HepG2 (cell line): ENCODE data around the gene FNDC3B. TPM values are rescaled to one million over a fixed set of nuclear protein-coding genes. Genes with fewer than 3 reads are reported as not detected.

Experiments used
- CEBPB ChIP-seq: IDR thresholded peaks from 2 replicates; pipeline ENCODE4 v1.6.1; 2011; ENCODE audit warnings: low read depth, low read length, improper control_type of control experiment, borderline replicate concordance
- CHCHD3 ChIP-seq: sonication (generic); formaldehyde crosslinking; IDR thresholded peaks from 2 replicates; pipeline ENCODE4 v1.8.0; 2022; ENCODE audit warnings: mild to moderate bottlenecking, missing genetic modification reagents, moderate library complexity
- FIP1L1 ChIP-seq: fragments of 200-400 bp; formaldehyde crosslinking; IDR thresholded peaks from 2 replicates; pipeline ENCODE4 v1.6.1; 2018; ENCODE audit warnings: low read depth, mild to moderate bottlenecking, low read length, moderate library complexity, borderline replicate concordance; ENCODE audit not compliant: insufficient read depth
- FOSL2 ChIP-seq: sonication (generic); formaldehyde crosslinking; IDR thresholded peaks from 2 replicates; pipeline ENCODE4 v1.4.0; 2020; ENCODE audit warnings: missing genetic modification reagents
- HDAC2 ChIP-seq: sonication (generic); formaldehyde crosslinking; IDR thresholded peaks from 2 replicates; pipeline ENCODE4 v1.4.0; 2020; ENCODE audit warnings: missing genetic modification reagents
- HMGA1 ChIP-seq: sonication (generic); formaldehyde crosslinking; conservative IDR thresholded peaks from 2 replicates; pipeline ENCODE4 v1.4.0; 2020; ENCODE audit warnings: missing genetic modification reagents
- HNF4G ChIP-seq, 2 experiments: sonication (generic) in 1 of 2; formaldehyde crosslinking in 1 of 2; IDR thresholded peaks; 2 replicates each; pipeline versions ENCODE4 v1.4.0 to v1.6.1; 2011 to 2020; ENCODE audit warnings: borderline replicate concordance in 2 of 2, low read depth in 2 of 2, mild to moderate bottlenecking in 2 of 2, low read length in 1 of 2, missing genetic modification reagents in 1 of 2, moderate library complexity in 1 of 2
- JUN ChIP-seq: sonication (generic); formaldehyde crosslinking; IDR thresholded peaks from 2 replicates; pipeline ENCODE4 v1.4.0; 2020; ENCODE audit warnings: mild to moderate bottlenecking, missing genetic modification reagents
- NBN ChIP-seq: fragments of 450-650 bp; conservative IDR thresholded peaks from 2 replicates; pipeline ENCODE4 v1.6.1; 2017
- NR2F6 ChIP-seq, 2 experiments: IDR thresholded peaks; 2 replicates each; pipeline ENCODE4 v1.6.1; 2016; ENCODE audit warnings: antibody characterized with exemption in 1 of 2, mild to moderate bottlenecking in 1 of 2
- PAWR ChIP-seq: sonication (generic); formaldehyde crosslinking; IDR thresholded peaks from 2 replicates; pipeline ENCODE4 v1.4.0; 2020; ENCODE audit warnings: missing genetic modification reagents, mild to moderate bottlenecking, borderline replicate concordance
- PRMT3 ChIP-seq: sonication (generic); formaldehyde crosslinking; IDR thresholded peaks from 2 replicates; pipeline ENCODE4 v1.8.1; 2022; ENCODE audit warnings: low read depth, mild to moderate bottlenecking, moderate library complexity, missing genetic modification reagents, borderline replicate concordance
- SCMH1 ChIP-seq: sonication (generic); formaldehyde crosslinking; IDR thresholded peaks from 2 replicates; pipeline ENCODE4 v1.9.0; 2021; ENCODE audit warnings: missing genetic modification reagents, mild to moderate bottlenecking, borderline replicate concordance
- SIX4 ChIP-seq: sonication (generic); formaldehyde crosslinking; IDR thresholded peaks from 2 replicates; pipeline ENCODE4 v1.4.0; 2020; ENCODE audit warnings: missing genetic modification reagents
- SYNCRIP ChIP-seq: fragments of 200-400 bp; formaldehyde crosslinking; IDR thresholded peaks from 2 replicates; pipeline ENCODE4 v1.6.1; 2018; ENCODE audit warnings: mild to moderate bottlenecking, low read depth, low read length; ENCODE audit not compliant: insufficient read depth
- ZBTB1 ChIP-seq: sonication (generic); formaldehyde crosslinking; IDR thresholded peaks from 2 replicates; pipeline ENCODE4 v1.4.0; 2020; ENCODE audit warnings: missing genetic modification reagents, borderline replicate concordance
- ZBTB3 ChIP-seq: sonication (generic); formaldehyde crosslinking; IDR thresholded peaks from 2 replicates; pipeline ENCODE4 v1.4.0; 2020; ENCODE audit warnings: low read depth, mild to moderate bottlenecking, moderate library complexity, missing genetic modification reagents, borderline replicate concordance
- ZFP82 ChIP-seq: sonication (generic); formaldehyde crosslinking; IDR thresholded peaks from 2 replicates; pipeline ENCODE4 v1.5.1; 2020; ENCODE audit warnings: mild to moderate bottlenecking, missing genetic modification reagents, borderline replicate concordance
- ZMYM4 ChIP-seq: sonication (generic); formaldehyde crosslinking; IDR thresholded peaks from 2 replicates; pipeline ENCODE4 v1.8.1; 2023; ENCODE audit warnings: mild to moderate bottlenecking, missing genetic modification reagents
- ZNF232 ChIP-seq: sonication (generic); formaldehyde crosslinking; IDR thresholded peaks from 2 replicates; pipeline ENCODE4 v1.4.0; 2020; ENCODE audit warnings: missing genetic modification reagents, borderline replicate concordance
- ZNF562 ChIP-seq: sonication (generic); formaldehyde crosslinking; IDR thresholded peaks from 2 replicates; pipeline ENCODE4 v1.8.0; 2022; ENCODE audit warnings: missing genetic modification reagents, borderline replicate concordance
- ZNF605 ChIP-seq: sonication (generic); formaldehyde crosslinking; IDR thresholded peaks from 2 replicates; pipeline ENCODE4 v1.8.0; 2022; ENCODE audit warnings: mild to moderate bottlenecking, missing genetic modification reagents
- ZNF720 ChIP-seq: sonication (generic); formaldehyde crosslinking; IDR thresholded peaks from 2 replicates; pipeline ENCODE4 v1.4.0; 2020; ENCODE audit warnings: missing genetic modification reagents
- ZNF792 ChIP-seq: IDR thresholded peaks from 2 replicates; pipeline ENCODE4 v1.6.1; 2016
- polyA plus RNA-seq, 8 experiments: library from polyadenylated mRNA; depleted of rRNA in 3 of 8; stranded (reverse) in 7 of 8; unstranded in 1 of 8; fragments of >200 nt; fragmentation: Illumina TruSeq in 4 of 8; extraction: Trizol in 4 of 8; gene quantifications; 2 replicates each; pipeline versions ENCODE4 v1.2.1 to v1.2.3, GENCODE V29; 2011 to 2016; ENCODE audit warnings: low read depth in 4 of 8, missing spikeins in 1 of 8, mixed read lengths in 1 of 8; ENCODE audit not compliant: insufficient read depth in 1 of 8
- total RNA-seq, 5 experiments: library from RNA; depleted of rRNA; stranded (reverse); fragments of >200 nt; fragmentation: Illumina TruSeq; extraction: Trizol; gene quantifications; 2 replicates each; pipeline ENCODE4 v1.2.3, GENCODE V29; 2016; ENCODE audit warnings: low read depth in 1 of 5
- TF ChIP-seq, protein P1 (sequence below): sonication (generic); formaldehyde crosslinking; IDR thresholded peaks from 2 replicates; pipeline ENCODE4 v1.9.0; 2022; ENCODE audit warnings: low read depth, missing genetic modification reagents
- TF ChIP-seq, protein P2 (sequence below): sonication (generic); formaldehyde crosslinking; IDR thresholded peaks from 2 replicates; pipeline ENCODE4 v1.5.0; 2020; ENCODE audit warnings: missing genetic modification reagents
- TF ChIP-seq, protein P3 (sequence below): sonication (generic); formaldehyde crosslinking; IDR thresholded peaks from 2 replicates; pipeline ENCODE4 v1.4.0; 2020; ENCODE audit warnings: missing genetic modification reagents; ENCODE audit errors: not compliant biosample characterization

The FNDC3B gene
- total and polyA plus RNA-seq, 2 of the 13 experiments (the other 11 are each of a cell fraction or from before 2014, with no cell fraction given): 74.8 to 103 TPM

DNA sequence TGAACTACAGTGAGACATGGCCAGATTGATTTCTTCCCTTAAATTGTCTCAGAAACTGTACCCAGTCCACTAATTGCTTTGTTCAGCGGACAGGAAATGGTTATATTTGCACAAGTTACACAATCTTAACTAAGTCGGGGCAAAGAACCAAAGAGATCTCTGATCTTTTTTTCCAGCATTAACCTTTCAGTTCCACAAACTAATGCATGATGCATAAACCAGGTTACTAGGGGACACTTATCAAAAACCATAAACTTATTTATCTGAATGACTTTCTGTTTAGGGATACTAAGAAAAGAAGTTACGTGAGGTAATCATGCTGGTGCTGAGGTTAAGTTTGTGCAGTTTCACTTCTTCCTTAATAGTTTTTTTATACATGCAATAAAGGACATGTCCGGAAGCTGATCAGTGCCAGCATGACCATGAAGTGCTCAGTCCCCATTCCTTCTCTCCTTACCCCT lies 22.4 kb downstream of the FNDC3B start (continued):
- TF ChIP-seq, protein P1, sequence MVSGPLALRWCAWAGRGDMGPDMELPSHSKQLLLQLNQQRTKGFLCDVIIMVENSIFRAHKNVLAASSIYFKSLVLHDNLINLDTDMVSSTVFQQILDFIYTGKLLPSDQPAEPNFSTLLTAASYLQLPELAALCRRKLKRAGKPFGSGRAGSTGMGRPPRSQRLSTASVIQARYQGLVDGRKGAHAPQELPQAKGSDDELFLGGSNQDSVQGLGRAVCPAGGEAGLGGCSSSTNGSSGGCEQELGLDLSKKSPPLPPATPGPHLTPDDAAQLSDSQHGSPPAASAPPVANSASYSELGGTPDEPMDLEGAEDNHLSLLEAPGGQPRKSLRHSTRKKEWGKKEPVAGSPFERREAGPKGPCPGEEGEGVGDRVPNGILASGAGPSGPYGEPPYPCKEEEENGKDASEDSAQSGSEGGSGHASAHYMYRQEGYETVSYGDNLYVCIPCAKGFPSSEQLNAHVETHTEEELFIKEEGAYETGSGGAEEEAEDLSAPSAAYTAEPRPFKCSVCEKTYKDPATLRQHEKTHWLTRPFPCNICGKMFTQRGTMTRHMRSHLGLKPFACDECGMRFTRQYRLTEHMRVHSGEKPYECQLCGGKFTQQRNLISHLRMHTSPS (CRISPR knock-in tag): no peak
- TF ChIP-seq CHCHD3: no peak
- TF ChIP-seq, protein P2, sequence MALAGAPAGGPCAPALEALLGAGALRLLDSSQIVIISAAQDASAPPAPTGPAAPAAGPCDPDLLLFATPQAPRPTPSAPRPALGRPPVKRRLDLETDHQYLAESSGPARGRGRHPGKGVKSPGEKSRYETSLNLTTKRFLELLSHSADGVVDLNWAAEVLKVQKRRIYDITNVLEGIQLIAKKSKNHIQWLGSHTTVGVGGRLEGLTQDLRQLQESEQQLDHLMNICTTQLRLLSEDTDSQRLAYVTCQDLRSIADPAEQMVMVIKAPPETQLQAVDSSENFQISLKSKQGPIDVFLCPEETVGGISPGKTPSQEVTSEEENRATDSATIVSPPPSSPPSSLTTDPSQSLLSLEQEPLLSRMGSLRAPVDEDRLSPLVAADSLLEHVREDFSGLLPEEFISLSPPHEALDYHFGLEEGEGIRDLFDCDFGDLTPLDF (CRISPR knock-in tag): 0 out of 2 replicates have a peak, but pooled peaks have one; percentile 32
- TF ChIP-seq ZBTB1 (CRISPR knock-in tag): no peak
- TF ChIP-seq ZNF605: no peak
- no peak for TF ChIP-seq SCMH1 (CRISPR knock-in tag)
- no peak for TF ChIP-seq ZNF720
- peak; percentile 20; the same call in 1 of the 2 replicates for TF ChIP-seq FOSL2 (CRISPR knock-in tag)
- TF ChIP-seq ZNF562: no peak
- no peak for TF ChIP-seq NBN
- no peak for TF ChIP-seq FIP1L1
- TF ChIP-seq SIX4 (CRISPR knock-in tag): no peak
- peak; percentile 83 for TF ChIP-seq HDAC2 (CRISPR knock-in tag)
- TF ChIP-seq NR2F6 (IDR thresholded peaks at IDR 0.05): peak; percentile 79
- peak; percentile 63; the same call in 1 of the 2 replicates for TF ChIP-seq NR2F6 (CRISPR knock-in tag; IDR thresholded peaks at IDR 0.05)
- TF ChIP-seq PRMT3 (CRISPR knock-in tag): no peak
- 0 out of 2 replicates have a peak, but pooled peaks have one; percentile 11 for TF ChIP-seq ZNF232
- TF ChIP-seq ZNF792: no peak
- peak; percentile 68; the same call in 1 of the 2 replicates for TF ChIP-seq ZMYM4 (CRISPR knock-in tag)
- peak; percentile 79 for TF ChIP-seq HNF4G (IDR thresholded peaks at IDR 0.05; ENCODE audit: borderline replicate concordance, low read depth, low read length)
- TF ChIP-seq HNF4G (CRISPR knock-in tag; IDR thresholded peaks at IDR 0.05; ENCODE audit: borderline replicate concordance, low read depth): no peak
- peak; percentile 93 for TF ChIP-seq CEBPB
- TF ChIP-seq, protein P3, sequence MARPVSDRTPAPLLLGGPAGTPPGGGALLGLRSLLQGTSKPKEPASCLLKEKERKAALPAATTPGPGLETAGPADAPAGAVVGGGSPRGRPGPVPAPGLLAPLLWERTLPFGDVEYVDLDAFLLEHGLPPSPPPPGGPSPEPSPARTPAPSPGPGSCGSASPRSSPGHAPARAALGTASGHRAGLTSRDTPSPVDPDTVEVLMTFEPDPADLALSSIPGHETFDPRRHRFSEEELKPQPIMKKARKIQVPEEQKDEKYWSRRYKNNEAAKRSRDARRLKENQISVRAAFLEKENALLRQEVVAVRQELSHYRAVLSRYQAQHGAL (CRISPR knock-in tag): no peak
- no peak for TF ChIP-seq ZBTB3 (CRISPR knock-in tag)
- no peak for TF ChIP-seq HMGA1 (CRISPR knock-in tag)
- no peak for TF ChIP-seq ZFP82 (CRISPR knock-in tag)
- TF ChIP-seq PAWR (CRISPR knock-in tag): no peak
- TF ChIP-seq SYNCRIP: no peak
- TF ChIP-seq JUN (CRISPR knock-in tag): no peak
